ENCODE results near the gene LMBR1.
"Not testable (repeated sequence)": the region's sequence is repeated elsewhere in the genome, so short reads cannot be mapped to it uniquely, and the experiment has no call there.

LMBR1 gene

GRCh38 chr7:156903232-156903909, 10.4 kb upstream of the LMBR1 start:
- DNase-seq (ENCODE audit: low spot score) = peak; percentile 37

- DNase-seq (ENCODE audit: low spot score) = not testable (repeated sequence)
Measured at GRCh38 chr7:156900093-156900492, 7.1 kb upstream of the LMBR1 start.

GRCh38 chr7:156898938-156899337, 6.0 kb upstream of the LMBR1 start:
- no peak for DNase-seq (ENCODE audit: low spot score)

DNA sequence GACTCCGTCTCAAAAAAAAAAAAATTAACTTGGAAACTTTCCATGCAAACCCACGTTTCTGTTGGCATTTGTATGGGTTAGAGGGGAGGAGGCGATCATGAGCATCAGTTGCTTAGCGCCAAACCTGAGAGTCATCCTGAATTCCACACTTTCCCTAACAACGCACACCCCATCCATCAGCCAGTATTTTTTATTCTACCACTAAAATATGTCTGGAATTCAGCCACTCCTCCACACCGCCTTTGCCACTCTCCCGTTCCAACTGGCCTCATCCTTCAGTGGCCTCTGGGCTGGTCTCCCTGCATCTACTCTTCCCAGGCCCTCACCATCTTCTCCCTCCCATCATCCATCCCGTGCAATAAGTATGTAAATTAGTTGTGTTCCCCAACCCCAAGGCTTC, 4.7 kb upstream of the LMBR1 start:
- DNase-seq (ENCODE audit: low spot score) = no peak

DNA sequence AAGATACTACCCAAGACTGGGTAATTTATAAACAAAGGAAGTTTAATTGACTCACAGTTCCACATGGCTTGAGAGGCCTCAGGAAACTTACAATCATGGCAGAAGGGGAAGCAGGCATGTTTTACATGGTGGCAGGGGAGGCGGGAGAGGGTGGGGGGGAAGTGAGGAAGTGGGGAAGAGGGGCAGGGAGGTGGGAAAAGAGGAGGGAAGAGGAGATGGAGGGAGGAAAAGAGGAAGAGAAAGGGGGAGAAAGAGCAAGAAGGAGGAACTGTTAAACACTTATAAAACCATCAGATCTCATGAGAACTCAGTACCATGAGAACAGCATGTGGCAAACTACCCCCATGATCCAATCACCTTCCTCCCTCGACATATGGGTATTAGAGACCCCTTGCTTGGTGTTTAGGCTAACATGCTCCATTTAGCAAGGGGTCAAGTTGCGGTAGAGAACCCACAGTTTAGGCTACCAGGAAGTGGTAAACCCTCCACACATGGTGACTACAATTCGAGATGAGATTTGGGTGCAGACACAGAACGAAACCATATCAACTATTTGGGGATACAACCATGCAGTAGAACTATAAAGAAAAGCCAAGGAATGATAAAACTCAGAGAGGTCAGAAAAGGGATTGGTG, 3.5 kb upstream of the LMBR1 start:
- DNase-seq (ENCODE audit: low spot score) = no peak

DNA sequence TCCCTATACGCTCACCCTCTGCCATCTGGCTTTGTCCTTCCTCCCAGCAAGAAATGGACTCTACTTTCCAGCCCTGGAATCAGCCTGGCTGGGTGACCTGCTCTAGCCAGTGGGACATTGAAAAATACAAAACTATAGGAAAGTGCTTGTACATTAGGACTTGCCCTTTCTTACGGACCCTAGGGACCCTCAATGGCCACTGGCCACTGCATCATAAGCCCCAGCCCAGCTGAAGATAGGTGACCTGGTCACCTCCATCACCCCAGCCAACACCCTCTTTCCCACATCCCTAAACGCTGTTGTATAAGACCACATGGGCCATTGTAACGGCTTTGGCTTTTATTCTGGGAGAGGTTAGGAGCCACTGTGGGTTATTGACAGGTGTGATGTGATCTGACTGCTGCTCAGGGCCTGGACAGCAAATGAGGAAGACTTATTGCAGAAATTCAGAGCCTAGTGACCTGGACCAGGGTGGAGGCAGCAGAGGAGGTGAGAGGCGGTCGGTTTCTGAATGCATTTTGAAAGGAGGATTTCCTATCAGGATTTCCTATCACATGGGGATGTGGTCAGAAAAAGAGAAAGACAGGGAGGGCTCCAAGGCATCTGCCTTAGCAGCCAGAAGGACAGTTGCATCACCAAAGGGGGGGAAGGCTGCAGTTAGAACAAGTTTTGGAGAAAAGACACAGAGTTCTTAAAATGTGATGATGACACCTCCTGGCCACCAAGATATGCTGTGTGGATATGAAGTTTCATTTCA, 2.2 kb upstream of the LMBR1 start:
- no peak for DNase-seq (ENCODE audit: low spot score)

- peak; percentile 56 for DNase-seq (ENCODE audit: low spot score)
Measured at GRCh38 chr7:156892081-156892800, 742 bp downstream of the LMBR1 start.

GRCh38 chr7:156889746-156890145, 3.2 kb downstream of the LMBR1 start:
- DNase-seq (ENCODE audit: low spot score) = no peak

DNA sequence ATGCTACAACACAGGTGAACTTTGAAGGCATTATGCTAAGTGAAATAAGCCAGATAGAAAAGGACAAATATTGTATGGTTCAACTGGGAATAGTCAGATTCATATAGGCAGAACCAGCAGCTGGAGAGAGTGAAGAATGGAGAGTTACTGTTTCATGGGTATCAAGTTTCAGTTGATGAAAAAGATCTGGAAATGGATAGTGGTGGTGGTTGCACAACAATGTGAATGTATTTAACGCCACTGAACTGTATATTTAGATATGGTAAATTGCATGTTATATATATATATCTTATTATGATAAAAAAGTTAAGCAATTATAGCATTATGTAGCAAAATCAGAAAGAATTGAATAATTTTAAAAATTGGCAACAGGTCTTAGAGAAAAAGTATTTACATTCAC, 3.9 kb downstream of the LMBR1 start:
- no peak for DNase-seq (ENCODE audit: low spot score)

DNA sequence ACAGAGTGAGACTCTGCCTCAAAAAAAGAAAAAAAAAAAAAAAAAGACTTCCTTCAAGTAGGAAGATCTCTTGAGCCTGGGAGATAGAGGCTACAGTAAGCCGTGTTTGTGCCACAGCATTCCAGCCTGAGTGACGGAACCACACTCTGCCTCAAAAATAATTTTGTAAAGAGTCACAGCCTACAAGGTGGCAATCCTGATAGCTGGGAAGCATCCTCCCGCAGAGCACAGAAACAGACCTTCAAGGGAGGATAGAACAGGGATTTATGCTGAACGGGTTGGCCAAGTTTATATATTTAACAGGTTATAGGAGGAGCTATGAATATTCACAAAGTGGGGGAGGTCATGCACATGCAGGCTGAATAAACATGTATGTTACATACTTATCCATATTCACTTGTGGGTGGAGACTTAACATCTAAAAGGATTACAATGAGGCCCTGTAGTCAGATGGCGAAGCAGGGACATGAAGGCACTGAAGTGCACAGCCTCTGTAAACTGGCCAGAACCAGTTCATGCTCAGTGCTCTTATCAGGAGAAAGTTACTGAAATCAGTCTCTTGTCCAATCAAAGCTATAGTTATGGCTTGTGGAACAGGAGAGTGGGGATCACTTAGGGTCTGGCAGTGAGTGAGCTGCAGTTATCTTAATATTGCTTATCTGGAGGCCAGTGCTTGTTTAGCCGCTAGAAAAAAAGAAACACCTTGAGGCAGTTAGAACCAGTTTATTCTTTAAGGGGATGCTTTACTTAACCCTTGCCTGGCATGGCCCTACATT, 6.8 kb downstream of the LMBR1 start:
- DNase-seq (ENCODE audit: low spot score) = no peak

GRCh38 chr7:156881679-156882078, 11.3 kb downstream of the LMBR1 start:
- DNase-seq (ENCODE audit: low spot score) = no peak

- DNase-seq (ENCODE audit: low spot score) = no peak
Measured at GRCh38 chr7:156875766-156876165, 17.2 kb downstream of the LMBR1 start.

DNA sequence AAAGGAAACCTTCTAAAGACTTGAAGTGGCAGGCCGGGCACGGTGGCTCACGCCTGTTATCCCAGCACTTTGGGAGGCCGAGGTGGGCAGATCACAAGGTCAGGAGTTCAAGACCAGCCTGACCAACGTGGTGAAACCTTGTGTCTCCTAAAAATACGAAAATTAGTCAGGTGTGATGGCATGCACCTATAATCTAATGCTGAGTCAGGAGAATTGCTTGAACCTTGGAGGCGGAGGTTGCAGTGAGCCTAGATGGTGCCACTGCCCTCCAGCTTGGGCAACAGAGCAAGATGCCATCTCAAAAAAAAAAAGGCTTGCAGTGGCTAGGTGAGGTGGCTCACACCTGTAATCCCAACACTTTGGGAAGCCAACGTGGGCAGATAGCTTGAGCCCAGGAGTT, 24.6 kb downstream of the LMBR1 start:
- not testable (repeated sequence) for DNase-seq (ENCODE audit: low spot score)

DNA sequence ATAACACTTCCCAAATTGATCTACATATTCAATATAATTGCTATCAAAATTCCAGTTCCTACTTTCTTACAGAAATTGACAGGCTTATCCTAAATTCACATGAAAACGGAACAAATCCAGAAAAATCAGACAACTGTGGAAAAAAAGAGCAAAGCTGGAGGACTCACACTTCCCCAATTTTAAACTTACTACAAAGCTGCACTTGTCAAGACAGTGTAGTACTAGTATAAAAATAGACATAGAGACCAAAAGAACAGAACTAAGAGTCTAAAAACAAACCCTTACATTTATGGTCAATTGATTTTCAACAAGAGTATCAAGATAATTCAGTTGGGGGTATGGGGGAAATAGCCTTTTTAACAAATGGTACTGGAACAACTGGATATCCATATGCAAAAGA, 27.5 kb downstream of the LMBR1 start:
- no peak for DNase-seq (ENCODE audit: low spot score)

DNA sequence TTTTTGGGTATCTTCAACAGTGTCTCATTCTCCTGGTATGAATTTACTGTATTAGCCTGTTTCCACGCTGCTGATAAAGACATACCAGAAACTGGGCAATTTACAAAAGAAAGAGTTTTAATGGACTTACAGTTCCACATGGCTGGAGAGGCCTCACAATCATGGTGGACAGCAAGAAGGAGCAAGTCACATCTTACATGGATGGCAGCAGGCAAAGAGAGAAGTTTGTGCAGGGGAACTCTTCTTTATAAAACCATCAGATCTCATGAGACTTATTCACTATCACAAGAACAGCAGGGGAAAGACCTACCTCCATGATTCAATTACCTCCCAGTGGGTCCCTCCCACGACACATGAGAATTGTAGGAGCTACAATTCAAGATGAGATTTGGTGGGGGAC, 31.0 kb downstream of the LMBR1 start:
- not testable (repeated sequence) for DNase-seq (ENCODE audit: low spot score)

- DNase-seq (ENCODE audit: low spot score) = no peak
Measured at GRCh38 chr7:156861212-156861611, 31.8 kb downstream of the LMBR1 start.

GRCh38 chr7:156860099-156860498, 32.9 kb downstream of the LMBR1 start:
- not testable (repeated sequence) for DNase-seq (ENCODE audit: low spot score)

DNA sequence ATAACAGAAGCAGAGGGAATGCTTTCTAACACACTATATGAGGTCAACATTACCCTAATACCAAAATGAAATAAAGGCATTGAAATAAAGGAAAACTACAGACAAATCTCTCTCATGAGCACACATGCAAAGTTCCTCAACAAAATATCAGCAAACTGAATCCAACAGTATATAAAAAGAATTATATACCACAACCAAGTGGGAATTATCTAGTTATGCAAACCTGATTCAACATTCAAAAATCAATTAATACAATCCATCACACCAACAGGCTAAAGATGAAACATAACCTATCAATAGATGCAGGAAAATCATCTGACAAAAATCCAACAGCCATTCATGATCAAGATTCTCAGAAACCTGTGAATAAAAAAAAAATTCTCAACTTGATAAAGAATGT, 34.5 kb downstream of the LMBR1 start:
- no peak for DNase-seq (ENCODE audit: low spot score)

GRCh38 chr7:156857757-156858156, 35.2 kb downstream of the LMBR1 start:
- DNase-seq (ENCODE audit: low spot score) = no peak

DNA sequence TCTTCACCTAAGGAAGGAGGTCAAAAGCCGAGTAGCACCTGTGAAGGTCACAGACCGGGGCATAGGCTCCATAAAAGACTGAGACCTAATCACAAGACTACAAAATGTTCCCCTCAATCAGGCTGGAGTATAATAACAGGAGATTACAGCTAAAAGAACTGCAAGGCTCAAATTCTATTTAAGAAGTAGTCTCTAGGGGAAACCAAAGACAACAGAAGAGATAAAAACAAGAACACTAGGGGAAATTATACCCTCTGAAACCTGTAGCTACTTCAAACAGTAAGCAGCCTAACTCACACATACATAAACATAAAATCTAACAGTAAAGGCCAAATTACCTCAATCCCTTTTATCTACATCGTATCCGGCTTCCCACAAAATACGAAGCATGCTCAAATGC, 38.3 kb downstream of the LMBR1 start:
- DNase-seq (ENCODE audit: low spot score) = no peak

GRCh38 chr7:156848979-156849378, 44.0 kb downstream of the LMBR1 start:
- DNase-seq (ENCODE audit: low spot score) = no peak

All from CD4-positive, alpha-beta T cell treated with Interleukin-15 for 4 hours (primary cell).